ENCODE measurements around the gene AGTPBP1.
"Not testable (repeated sequence)": the region's sequence is repeated elsewhere in the genome, so short reads cannot be mapped to it uniquely, and the experiment has no call there.

AGTPBP1 gene

GRCh38 chr9:85741875-85742596, at the start of gene AGTPBP1:
AGTPBP1 (minus strand) TSS chr9:85741954; CDS start chr9:85712533, 29,421 bp downstream.
- H3K4me3 ChIP-seq (ENCODE audit: low read depth, low read length), result peak within 1 kb of the TSS; percentile 73
- TF ChIP-seq CTCF (IDR thresholded peaks at IDR 0.05; ENCODE audit: low read depth, low read length), result no peak

GRCh38 chr9:85786116-85786515, 44.4 kb upstream of the AGTPBP1 start:
- not testable (repeated sequence) for H3K4me3 ChIP-seq (ENCODE audit: low read depth, low read length)

GRCh38 chr9:85773844-85774243, 32.1 kb upstream of the AGTPBP1 start:
- not testable (repeated sequence) for H3K4me3 ChIP-seq (ENCODE audit: low read depth, low read length)

- H3K4me3 ChIP-seq (ENCODE audit: low read depth, low read length), result not testable (repeated sequence)
These were observed 20.0 kb upstream of the AGTPBP1 start for GRCh38 chr9:85761802-85762201.

- not testable (repeated sequence) for H3K4me3 ChIP-seq (ENCODE audit: low read depth, low read length)
These were observed 16.0 kb upstream of the AGTPBP1 start for GRCh38 chr9:85757716-85758115.

GRCh38 chr9:85756216-85756615, 14.5 kb upstream of the AGTPBP1 start:
- not testable (repeated sequence) for H3K4me3 ChIP-seq (ENCODE audit: low read depth, low read length)

- no peak overlapping the region for H3K4me3 ChIP-seq (ENCODE audit: low read depth, low read length)
- no peak for TF ChIP-seq CTCF (IDR thresholded peaks at IDR 0.05; ENCODE audit: low read depth, low read length)
These were observed 4.6 kb upstream of the AGTPBP1 start for GRCh38 chr9:85746309-85746708.

- TF ChIP-seq CTCF (IDR thresholded peaks at IDR 0.05; ENCODE audit: low read depth, low read length), result no peak
These were observed 3.4 kb upstream of the AGTPBP1 start for GRCh38 chr9:85745203-85745602.

GRCh38 chr9:85744480-85744879, 2.7 kb upstream of the AGTPBP1 start:
- no peak for TF ChIP-seq CTCF (IDR thresholded peaks at IDR 0.05; ENCODE audit: low read depth, low read length)
- H3K4me3 ChIP-seq (ENCODE audit: low read depth, low read length), result no peak overlapping the region

More at GRCh38 chr9:85745203-85745602, 3.4 kb upstream of the AGTPBP1 start:
- H3K4me3 ChIP-seq (ENCODE audit: low read depth, low read length), result no peak overlapping the region

GRCh38 chr9:85743275-85744128, 1.7 kb upstream of the AGTPBP1 start:
- H3K4me3 ChIP-seq (ENCODE audit: low read depth, low read length), result no peak overlapping the region
- no peak for TF ChIP-seq CTCF (IDR thresholded peaks at IDR 0.05; ENCODE audit: low read depth, low read length)
